GM23338 (cell line): ENCODE data around the gene TIMP4. TPM values are rescaled to one million over a fixed set of nuclear protein-coding genes. Genes with fewer than 3 reads are reported as not detected.

Source experiments
- ATAC-seq: fragments of 200-7000 bp; cut with Tn5 transposase; 3 replicates; pipeline ENCODE4 v1.9.1; 2020
- DNase-seq: peaks from one replicate; pipeline ENCODE4 v3.0.0-alpha.2; 2015; ENCODE audit warnings: low spot score
- H2AFZ ChIP-seq: fragments of 200-600 bp; sonication (generic); 2 replicates; pipeline ENCODE4 v1.8.0; 2016; ENCODE audit warnings: antibody characterized with exemption, mild to moderate bottlenecking, moderate library complexity
- H3F3A ChIP-seq: fragments of 200-600 bp; sonication (generic); replicated peaks from 2 replicates; pipeline ENCODE4 v1.8.0; 2017; ENCODE audit warnings: antibody characterized with exemption, mixed run types, low read depth
- H3K27ac ChIP-seq: fragments of 200-600 bp; sonication (generic); 2 replicates; pipeline ENCODE4 v1.6.1; 2016; ENCODE audit warnings: low read depth
- H3K27me3 ChIP-seq: fragments of 200-600 bp; sonication (generic); 2 replicates; pipeline ENCODE4 v1.8.0; 2016; ENCODE audit warnings: mild to moderate bottlenecking, mixed run types, moderate library complexity; ENCODE audit not compliant: insufficient read depth
- H3K36me3 ChIP-seq: fragments of 200-600 bp; sonication (generic); 2 replicates; pipeline ENCODE4 v1.8.0; 2016; ENCODE audit warnings: mild to moderate bottlenecking; ENCODE audit not compliant: insufficient read depth
- H3K4me1 ChIP-seq: fragments of 200-600 bp; sonication (generic); 2 replicates; pipeline ENCODE4 v1.8.0; 2016; ENCODE audit warnings: mild to moderate bottlenecking, moderate library complexity; ENCODE audit not compliant: insufficient read depth
- H3K4me2 ChIP-seq: fragments of 200-600 bp; sonication (generic); 2 replicates; pipeline ENCODE4 v1.7.1; 2017; ENCODE audit warnings: mixed run types
- H3K4me3 ChIP-seq: fragments of 200-600 bp; sonication (generic); 2 replicates; pipeline ENCODE4 v1.6.1; 2016; ENCODE audit warnings: mixed run types
- H3K79me2 ChIP-seq: fragments of 200-600 bp; sonication (generic); replicated peaks from 2 replicates; pipeline ENCODE4 v1.8.0; 2017; ENCODE audit warnings: mild to moderate bottlenecking; ENCODE audit not compliant: insufficient read depth
- H3K9me2 ChIP-seq: fragments of 200-600 bp; sonication (generic); 2 replicates; pipeline ENCODE4 v1.8.0; 2017; ENCODE audit not compliant: insufficient read depth
- H4K20me1 ChIP-seq: fragments of 200-600 bp; sonication (generic); replicated peaks from 2 replicates; pipeline ENCODE4 v1.8.0; 2017; ENCODE audit warnings: mild to moderate bottlenecking; ENCODE audit not compliant: insufficient read depth
- H3K27ac Mint-ChIP-seq: 2 replicates; pipeline ENCODE4 v1.8.0; 2020; ENCODE audit warnings: inconsistent platforms, mild to moderate bottlenecking, moderate library complexity, mixed read lengths
- H3K27me3 Mint-ChIP-seq: 3 replicates; pipeline ENCODE4 v1.8.0; 2022; ENCODE audit warnings: low read depth, mild to moderate bottlenecking, moderate library complexity, mixed read lengths, inconsistent platforms; ENCODE audit not compliant: insufficient read depth, poor library complexity
- H3K36me3 Mint-ChIP-seq: 3 replicates; pipeline ENCODE4 v1.8.0; 2021; ENCODE audit warnings: low read depth, mild to moderate bottlenecking, inconsistent platforms, moderate library complexity, mixed read lengths
- H3K4me1 Mint-ChIP-seq: 3 replicates; pipeline ENCODE4 v1.8.0; 2020; ENCODE audit warnings: mild to moderate bottlenecking, inconsistent platforms, mixed read lengths
- H3K4me3 Mint-ChIP-seq: 3 replicates; pipeline ENCODE4 v1.8.0; 2021; ENCODE audit warnings: moderate library complexity, mild to moderate bottlenecking, inconsistent platforms, mixed read lengths
- H3K9me3 Mint-ChIP-seq: 3 replicates; pipeline ENCODE4 v1.8.0; 2020; ENCODE audit warnings: moderate library complexity, mild to moderate bottlenecking, inconsistent platforms, mixed read lengths
- CTCF ChIP-seq, 2 experiments: fragments of 200-600 bp in 1 of 2; sonication (generic) in 1 of 2; conservative IDR thresholded peaks; 2 replicates each; pipeline versions ENCODE4 v1.5.1 to v1.6.1; 2016 to 2017; ENCODE audit warnings: antibody characterized with exemption in 2 of 2, low read depth in 2 of 2, mild to moderate bottlenecking in 2 of 2, moderate library complexity in 1 of 2
- JUNB ChIP-seq: IDR thresholded peaks from one replicate; pipeline ENCODE4 v1.6.1; 2016; ENCODE audit warnings: antibody characterized with exemption; ENCODE audit not compliant: unreplicated experiment
- NANOG ChIP-seq: IDR thresholded peaks from 2 replicates; pipeline ENCODE4 v1.6.1; 2016; ENCODE audit warnings: antibody characterized with exemption, borderline replicate concordance
- POLR2AphosphoS5 ChIP-seq: IDR thresholded peaks from 2 replicates; pipeline ENCODE4 v1.6.1; 2016; ENCODE audit warnings: antibody characterized with exemption, low read depth
- REST ChIP-seq: IDR thresholded peaks from one replicate; pipeline ENCODE4 v1.6.1; 2018; ENCODE audit warnings: antibody characterized with exemption; ENCODE audit not compliant: unreplicated experiment
- ZNF331 ChIP-seq: fragments of 250-450 bp; sonication (Bioruptor Pico); IDR thresholded peaks from 2 replicates; pipeline ENCODE4 v1.5.0; 2020; ENCODE audit warnings: low read depth, mild to moderate bottlenecking, moderate library complexity
- ZNF462 ChIP-seq: fragments of 250-450 bp; sonication (Bioruptor Pico); IDR thresholded peaks from 2 replicates; pipeline ENCODE4 v1.5.0; 2020; ENCODE audit warnings: mild to moderate bottlenecking, moderate library complexity
- polyA plus RNA-seq: library from polyadenylated mRNA; unstranded; fragments of >200 nt; fragmentation: Nextera tagmentation; extraction: Ambion mirVana; gene quantifications from 2 replicates; pipeline ENCODE4 v1.2.1, GENCODE V29; 2016
- total RNA-seq: library from RNA; depleted of rRNA; stranded (reverse); fragments of >200 nt; shearing (Covaris generic); gene quantifications from 2 replicates; pipeline ENCODE4 v1.2.3, GENCODE V29; 2014

TIMP4 gene
- total and polyA plus RNA-seq, 2 experiments from 2014 or later: 6.7 to 11.1 TPM

- TF ChIP-seq REST: no peak
- no peak for TF ChIP-seq POLR2AphosphoS5
- TF ChIP-seq ZNF331 (CRISPR knock-in tag): no peak
These were observed 41.2 kb downstream of the TIMP4 start (continued) for GRCh38 chr3:12117473-12117872.

GRCh38 chr3:12116870-12117269, 41.8 kb downstream of the TIMP4 start:
- no peak for ATAC-seq
- H2AFZ ChIP-seq: no peak overlapping the region
- H3K9me2 ChIP-seq: no peaks in the 10 kb centered on the region; the same call in 1 of the 2 replicates
- no peak overlapping the region for H3K27ac Mint-ChIP-seq
- H3K9me3 Mint-ChIP-seq: no peaks in the 10 kb centered on the region; the same call in 2 of the 3 replicates
- DNase-seq: no peak
- no peaks in the 10 kb centered on the region for H3K36me3 ChIP-seq
- no peak overlapping the region for H3K27ac ChIP-seq
- no peaks in the 10 kb centered on the region for H3F3A ChIP-seq
- TF ChIP-seq POLR2AphosphoS5 (no peak), REST (no peak), CTCF (conservative IDR thresholded peaks at IDR 0.05; ENCODE audit: low read depth in 2 of 2) (no peak), ZNF462 (no peak), JUNB (no peak), NANOG (no peak)
- no peak overlapping the region for H3K4me3 ChIP-seq
- H3K36me3 Mint-ChIP-seq: 0 out of 3 replicates have a peak, but pooled peaks cover under 1% of the 10 kb centered on the region
- H3K4me1 ChIP-seq: no peaks in the 10 kb centered on the region
- H3K79me2 ChIP-seq: no peaks in the 10 kb centered on the region
- H4K20me1 ChIP-seq: no peaks in the 10 kb centered on the region
- H3K4me1 Mint-ChIP-seq: no peaks in the 10 kb centered on the region
- H3K27me3 ChIP-seq: no peaks in the 10 kb centered on the region
- no peaks in the 10 kb centered on the region for H3K27me3 Mint-ChIP-seq
- no peak overlapping the region for H3K4me3 Mint-ChIP-seq
- no peak overlapping the region for H3K4me2 ChIP-seq
